Adrenal gland (tissue), 12 donors: ENCODE measurements around the gene SBNO2. TPM values are rescaled to one million over a fixed set of nuclear protein-coding genes. Genes with fewer than 3 reads are reported as not detected.
A peak's percentile ranks its signal among the peaks of the same experiment; 100 is the strongest.

Experiments used
- DNase-seq, 7 donors: peaks; one replicate each; pipeline ENCODE4 v3.0.0-alpha.2; 2019 to 2020
- H3K27ac ChIP-seq, 5 donors: fragments of 200-600 bp; sonication (generic) in 4 of 5; 1 replicate in 3 of 5; 2 replicates in 2 of 5; pipeline versions ENCODE4 v1.5.1 to v1.8.0; 2016 to 2020; ENCODE audit warnings: mild to moderate bottlenecking in 1 of 5
- H3K27me3 ChIP-seq: fragments of 200-600 bp; 2 replicates; pipeline ENCODE4 v1.8.0; 2021
- H3K36me3 ChIP-seq, 2 donors: fragments of 200-600 bp; replicated peaks in 1 of 2; 1 replicate in 1 of 2; 2 replicates in 1 of 2; pipeline versions ENCODE4 v1.5.1 to v1.8.0; 2018 to 2022
- H3K4me1 ChIP-seq, 2 donors: fragments of 200-600 bp; replicated peaks in 1 of 2; 1 replicate in 1 of 2; 2 replicates in 1 of 2; pipeline versions ENCODE4 v1.5.1 to v1.8.0; 2018 to 2021
- H3K4me3 ChIP-seq, 4 donors: fragments of 200-600 bp; sonication (generic) in 3 of 4; one replicate each; pipeline ENCODE4 v1.5.1; 2016 to 2018
- H3K9me3 ChIP-seq, 3 donors: fragments of 200-600 bp; sonication (generic) in 1 of 3; replicated peaks in 1 of 3; 1 replicate in 2 of 3; 2 replicates in 1 of 3; pipeline versions ENCODE4 v1.5.1 to v1.8.0; 2016 to 2021
- CTCF ChIP-seq, 6 experiments: fragments of 450-650 bp in 4 of 6; fragments of 200-600 bp in 2 of 6; sonication (generic) in 1 of 6; IDR thresholded peaks; 1 replicate in 5 of 6; 2 replicates in 1 of 6; pipeline versions ENCODE4 v1.5.1 to v1.8.0; 2016 to 2021; ENCODE audit warnings: antibody characterized with exemption in 6 of 6, mild to moderate bottlenecking in 2 of 6, moderate library complexity in 1 of 6
- POLR2A ChIP-seq, 2 donors: fragments of 450-650 bp; IDR thresholded peaks; one replicate each; pipeline ENCODE4 v1.6.1; 2017; ENCODE audit warnings: antibody characterized with exemption in 2 of 2, mild to moderate bottlenecking in 2 of 2, moderate library complexity in 1 of 2
- WGBS, 4 donors: extraction: QIAGEN DNeasy Blood & Tissue Kit in 2 of 4; methylation state at CpG; one replicate each; pipeline versions ENCODE4 v1.1.5 to v1.1.7; 2013 to 2017; 5-methylcytosine and 5-hydroxymethylcytosine counted together
- intact Hi-C, 2 donors: fragments of 100-400 bp; cut with DNase I; formaldehyde crosslinking; loops; one replicate each; pipeline versions ENCODE4 v1.14.1 to v1.15.0; 2022 to 2023
- polyA plus RNA-seq, 3 donors: library from polyadenylated mRNA; stranded (reverse); fragments of 200-250 nt in 2 of 3; fragments of 350-450 nt in 1 of 3; fragmentation: Illumina TruSeq in 1 of 3; extraction: RNeasy Lipid Tissue Mini Kit (QIAGEN cat#74804) in 1 of 3; gene quantifications; one replicate each; pipeline ENCODE4 v1.2.3, GENCODE V29; 2013 to 2014
- total RNA-seq, 9 donors: library from RNA; depleted of rRNA in 4 of 9; stranded (reverse); fragments of >200 nt in 4 of 9; fragments of 120-200 nt in 1 of 9; fragmentation: NEBNext Ultra II Directional in 1 of 9; extraction: Animal tissue kit (Norgen Biotek cat#: 25700) in 1 of 9; gene quantifications; one replicate each; pipeline versions ENCODE4 v1.1.0 to v1.2.4, GENCODE V29; 2013 to 2023
- donor health status: healthy with polysubstance abuse.
- donor health status: Bipolar disorder and iron deficiency.
- donor health status: DM: yes; HTN: yes; CAD: no.
- donor health status: DM: no; HTN: no; CAD: no.
- donor health status: DM: no; HTN: no; CAD: no.
- donor health status: DM: yes; HTN: yes; CAD: no.

Gene SBNO2
- total and polyA plus RNA-seq, 12 donors, result 13.6 to 176 (median 74.7) TPM

- intact Hi-C loops, result loop anchor here in 1 of 2 donors (5.0 kb wide), 1 partner anchor 70 kb away; no protein-coding TSS in a partner anchor
- WGBS, 4 donors, result 95 to 97% (median 95%) methylated on average over 21 to 63 of the region's 63 CpGs
- DNase-seq, result no peak
- peak overlapping the region in 2 of 5 donors; percentile 17 to 58 for H3K27ac ChIP-seq
- no peak overlapping the region for H3K4me3 ChIP-seq
- H3K4me1 ChIP-seq, result peaks cover 0 to 19% of the 10 kb centered on the region in 2 donors
- no peaks in the 10 kb centered on the region for H3K9me3 ChIP-seq
- no peaks in the 10 kb centered on the region for H3K27me3 ChIP-seq
- peaks cover 0 to 98% of the 10 kb centered on the region in 2 donors for H3K36me3 ChIP-seq
- no peak for TF ChIP-seq CTCF (IDR thresholded peaks at IDR 0.05)
- TF ChIP-seq POLR2A (IDR thresholded peaks at IDR 0.05), result no peak
Measured at GRCh38 chr19:1122021-1122971, 51.8 kb downstream of the SBNO2 start.

GRCh38 chr19:1121395-1121794 lies 52.7 kb downstream of the SBNO2 start:
- intact Hi-C loops, result loop anchor here in 1 of 2 donors (5.0 kb wide), 1 partner anchor 71 kb away; no protein-coding TSS in a partner anchor
- no peak overlapping the region for H3K4me3 ChIP-seq
- peak in 1 of 7 donors; percentile 15 for DNase-seq
- peaks cover 0 to 98% of the 10 kb centered on the region in 2 donors for H3K36me3 ChIP-seq
- H3K27ac ChIP-seq, result no peak overlapping the region
- TF ChIP-seq POLR2A (IDR thresholded peaks at IDR 0.05) (no peak), CTCF (IDR thresholded peaks at IDR 0.05) (no peak)
- peaks cover 0 to 12% of the 10 kb centered on the region in 2 donors for H3K4me1 ChIP-seq
- no peaks in the 10 kb centered on the region for H3K9me3 ChIP-seq
- 82 to 97% (median 95%) methylated on average over 5 to 10 of the region's 10 CpGs for WGBS, 4 donors
- H3K27me3 ChIP-seq, result no peaks in the 10 kb centered on the region

DNA sequence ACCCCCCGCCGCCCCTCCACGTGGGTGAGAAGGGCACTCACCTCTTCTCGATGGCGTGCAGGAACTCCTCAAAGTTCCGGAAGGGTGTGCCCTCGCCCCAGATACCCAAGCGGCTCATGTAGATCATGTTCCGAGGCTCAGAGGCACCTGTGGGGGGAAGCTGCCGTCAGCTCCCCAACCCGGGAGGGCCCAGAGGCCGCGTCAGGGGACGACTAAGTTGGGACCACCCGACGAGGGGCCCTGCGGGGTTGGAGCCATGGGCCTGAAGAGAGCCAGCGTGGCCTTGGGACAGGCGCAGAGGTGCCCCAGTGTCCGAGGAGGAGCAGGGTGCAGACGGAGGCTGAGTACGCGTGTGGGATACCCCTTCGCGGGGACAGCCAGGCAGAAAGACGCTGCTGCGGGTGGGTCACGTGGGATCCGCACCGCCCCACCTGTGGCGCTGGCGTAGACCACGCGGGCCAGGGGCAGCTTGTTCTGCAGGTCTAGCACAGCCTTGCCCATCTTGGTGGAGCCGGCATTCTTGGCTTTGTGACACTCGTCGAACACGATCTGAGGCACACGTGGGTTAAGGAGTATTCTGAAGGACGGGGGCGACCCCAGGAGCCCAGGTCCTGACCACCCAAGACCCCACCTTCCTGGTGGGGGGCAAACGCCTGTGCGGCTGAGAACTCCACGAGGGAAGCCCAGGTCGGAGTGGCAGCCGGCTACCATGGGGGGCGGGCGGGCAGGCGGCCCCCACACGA lies 54.4 kb downstream of the SBNO2 start:
- no peaks in the 10 kb centered on the region for H3K27me3 ChIP-seq
- peaks cover 0 to 5% of the 10 kb centered on the region in 2 donors for H3K4me1 ChIP-seq
- intact Hi-C loops, result loop anchor here in 1 of 2 donors (5.0 kb wide), 1 partner anchor 73 kb away; no protein-coding TSS in a partner anchor
- no peak for TF ChIP-seq CTCF (IDR thresholded peaks at IDR 0.05)
- TF ChIP-seq POLR2A (IDR thresholded peaks at IDR 0.05), result no peak
- H3K9me3 ChIP-seq, result no peaks in the 10 kb centered on the region
- no peak overlapping the region for H3K27ac ChIP-seq
- whole genome bisulfite sequencing, 4 donors, result 88 to 92% (median 90%) methylated on average over 33 to 50 of the region's 50 CpGs
- peaks cover 0 to 100% of the 10 kb centered on the region in 2 donors for H3K36me3 ChIP-seq
- DNase-seq, result peak in 1 of 7 donors; percentile 22
- no peak overlapping the region for H3K4me3 ChIP-seq

DNA sequence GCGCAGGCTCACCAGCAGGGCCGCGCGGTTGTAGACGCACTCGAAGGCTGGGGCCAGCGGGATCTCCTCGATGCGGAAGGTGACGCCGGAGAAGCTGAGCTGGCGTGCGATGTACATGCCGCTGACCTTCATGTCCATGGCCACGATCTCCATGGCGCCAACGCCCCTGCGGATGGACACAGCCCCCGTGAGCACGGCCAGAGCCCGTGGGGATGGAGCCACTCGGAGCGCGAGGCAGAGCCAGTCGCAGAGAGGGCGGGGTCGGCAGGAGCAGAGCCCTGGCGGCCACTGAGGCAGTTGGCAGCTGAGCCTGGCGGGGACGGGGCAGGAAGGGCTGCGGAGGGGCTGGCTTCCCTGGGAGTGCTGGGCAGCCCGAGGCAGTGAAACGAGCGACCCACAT lies 55.1 kb downstream of the SBNO2 start:
- TF ChIP-seq POLR2A (IDR thresholded peaks at IDR 0.05), result no peak
- TF ChIP-seq CTCF (IDR thresholded peaks at IDR 0.05), result no peak
- intact Hi-C loops, result no loop called here
- Histone ChIP-seq H3K27ac (no peak overlapping the region), H3K4me1 (peaks cover 0 to 8% of the 10 kb centered on the region in 2 donors), H3K27me3 (no peaks in the 10 kb centered on the region), H3K4me3 (no peak overlapping the region), H3K36me3 (peaks cover 0 to 100% of the 10 kb centered on the region in 2 donors), H3K9me3 (no peaks in the 10 kb centered on the region)
- DNase-seq, result peak in 1 of 7 donors; percentile 25
- 93 to 95% (median 94%) methylated on average over 26 to 34 of the region's 34 CpGs for WGBS, 4 donors
